ELF-1 (cell line): Measurements from ENCODE around the gene SMAD5.

Experiments used
- DNase-seq: peaks from one replicate; pipeline ENCODE4 v3.0.0-alpha.2; 2016; ENCODE audit warnings: low read depth, low spot score

SMAD5 gene

DNA sequence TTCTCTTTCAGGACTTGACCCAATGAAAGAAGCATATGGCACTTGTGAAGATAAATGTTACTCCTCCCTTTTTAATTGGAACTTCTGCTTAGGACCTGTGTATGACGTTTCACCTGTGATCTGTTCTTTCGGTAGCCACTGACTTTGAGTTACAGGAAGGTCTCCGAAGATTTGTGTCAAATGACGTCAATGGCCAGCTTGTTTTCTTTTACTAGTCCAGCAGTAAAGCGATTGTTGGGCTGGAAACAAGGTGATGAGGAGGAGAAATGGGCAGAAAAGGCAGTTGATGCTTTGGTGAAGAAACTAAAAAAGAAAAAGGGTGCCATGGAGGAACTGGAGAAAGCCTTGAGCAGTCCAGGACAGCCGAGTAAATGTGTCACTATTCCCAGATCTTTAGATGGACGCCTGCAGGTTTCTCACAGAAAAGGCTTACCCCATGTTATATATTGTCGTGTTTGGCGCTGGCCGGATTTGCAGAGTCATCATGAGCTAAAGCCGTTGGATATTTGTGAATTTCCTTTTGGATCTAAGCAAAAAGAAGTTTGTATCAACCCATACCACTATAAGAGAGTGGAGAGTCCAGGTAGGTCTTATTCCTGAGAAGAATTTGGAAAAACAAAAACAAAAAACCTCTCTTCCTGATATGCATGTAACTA lies 21.1 kb downstream of the SMAD5 start:
- DNase-seq = no peak

DNA sequence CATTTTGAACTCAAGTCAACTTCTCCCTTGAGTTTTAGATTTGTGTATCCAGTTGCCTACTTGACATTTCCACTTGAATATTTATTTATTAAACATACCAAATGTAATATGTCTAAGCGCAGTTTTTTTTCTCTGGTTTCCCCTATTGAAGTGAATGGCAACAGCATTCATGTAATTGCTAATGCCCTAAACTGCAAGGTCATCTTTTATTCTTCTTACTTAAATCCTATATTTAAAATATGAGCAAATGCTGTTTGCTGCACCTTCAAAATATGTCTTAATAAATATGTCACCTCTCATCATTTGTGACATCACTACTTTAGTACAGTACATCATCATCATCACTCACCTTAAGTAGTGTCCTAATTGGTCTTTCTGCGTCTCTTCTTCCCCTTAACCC lies 22.4 kb downstream of the SMAD5 start:
- DNase-seq = no peak

DNA sequence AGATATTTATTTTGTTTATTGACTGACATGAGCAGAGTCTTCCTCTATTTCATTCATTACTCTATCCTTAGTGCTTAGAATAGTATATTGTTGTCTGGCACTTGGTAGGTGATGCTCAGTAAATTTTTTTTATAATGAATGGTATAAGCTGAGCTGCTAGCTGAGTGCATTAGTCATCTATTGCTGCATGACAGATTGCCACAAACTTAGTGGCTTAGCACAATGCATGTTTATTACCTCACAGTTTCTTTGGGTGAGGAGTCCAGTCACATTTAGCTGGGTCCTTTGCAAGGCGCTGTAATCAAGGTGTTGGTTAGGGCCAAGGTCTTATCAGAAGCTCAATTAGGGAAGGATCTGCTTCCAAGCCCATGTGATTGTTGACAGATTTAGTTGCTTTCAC lies 23.1 kb downstream of the SMAD5 start:
- DNase-seq = no peak

DNA sequence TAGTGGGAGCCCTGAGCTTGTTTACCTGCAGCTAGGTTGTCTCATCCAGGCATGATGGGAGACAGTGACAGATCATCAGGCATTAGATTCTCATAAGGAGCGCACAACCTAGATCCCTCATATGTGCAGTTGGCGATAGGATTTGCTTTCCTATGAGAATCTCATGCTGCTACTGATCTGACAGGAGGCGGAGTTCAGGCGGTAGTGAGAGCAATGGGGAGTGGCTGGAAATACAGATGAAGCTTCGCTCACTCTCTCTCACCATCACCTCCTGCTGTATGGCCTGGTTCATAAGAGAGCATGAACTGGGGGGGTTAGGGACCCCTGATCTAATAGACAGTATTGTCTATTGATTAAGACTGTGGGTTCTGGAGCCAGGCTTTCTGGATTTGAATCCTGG lies 24.9 kb downstream of the SMAD5 start:
- no peak for DNase-seq

DNA sequence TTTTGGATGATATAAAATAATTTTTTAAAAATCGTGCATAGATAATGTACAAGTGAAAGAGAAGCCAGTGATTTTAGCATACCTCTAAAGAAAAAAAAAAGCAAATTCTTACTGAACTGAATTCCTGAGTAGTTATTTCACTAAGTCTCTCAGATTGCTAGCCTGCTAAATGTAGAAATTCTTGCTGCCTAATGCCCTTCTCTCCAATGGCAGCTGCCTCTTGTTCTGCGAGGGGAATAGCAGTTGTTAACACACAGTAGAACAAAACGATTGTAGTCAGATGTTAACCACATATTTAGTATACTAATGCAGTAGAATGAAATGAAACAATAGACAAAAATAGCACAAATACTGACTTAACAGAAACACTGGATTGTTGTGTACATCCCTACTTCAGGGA lies 26.8 kb downstream of the SMAD5 start:
- DNase-seq = no peak

DNA sequence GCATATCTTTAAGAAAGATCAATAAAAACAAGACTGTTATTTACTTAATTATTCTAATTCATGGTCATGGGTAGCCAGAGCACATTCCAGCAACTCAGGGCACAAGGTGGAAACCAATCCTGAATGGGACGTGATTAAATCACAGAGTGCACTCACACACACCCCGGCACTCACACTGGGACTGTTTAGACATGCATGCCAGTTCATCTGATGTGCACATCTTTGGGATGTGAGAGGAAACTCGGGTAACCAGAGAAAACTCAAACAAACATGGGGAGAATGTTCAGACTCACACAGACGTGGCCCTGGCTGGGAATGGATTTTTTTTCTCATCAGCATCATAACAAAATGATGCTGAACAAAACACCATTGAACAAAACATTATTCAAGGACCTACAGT lies 29.4 kb downstream of the SMAD5 start:
- DNase-seq = no peak

DNA sequence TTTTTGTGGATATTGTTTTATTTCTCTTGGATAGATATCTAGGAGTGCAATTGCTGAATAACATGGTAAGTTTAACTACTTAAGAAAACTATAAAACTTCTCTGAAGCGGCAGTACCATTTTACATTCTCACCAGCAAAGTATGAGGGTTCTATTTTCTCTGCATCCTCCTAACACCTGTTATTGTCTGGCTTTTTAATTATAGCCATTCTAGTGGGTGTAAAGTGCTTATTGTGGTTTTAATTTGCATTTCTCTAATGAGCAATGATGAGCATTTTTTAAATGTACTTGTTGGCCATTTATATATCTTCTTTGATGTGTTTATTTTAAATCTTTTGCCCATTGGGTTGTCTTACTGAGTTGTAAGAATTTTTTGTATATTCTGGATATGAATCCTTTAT lies 31.6 kb downstream of the SMAD5 start:
- no peak for DNase-seq

DNA sequence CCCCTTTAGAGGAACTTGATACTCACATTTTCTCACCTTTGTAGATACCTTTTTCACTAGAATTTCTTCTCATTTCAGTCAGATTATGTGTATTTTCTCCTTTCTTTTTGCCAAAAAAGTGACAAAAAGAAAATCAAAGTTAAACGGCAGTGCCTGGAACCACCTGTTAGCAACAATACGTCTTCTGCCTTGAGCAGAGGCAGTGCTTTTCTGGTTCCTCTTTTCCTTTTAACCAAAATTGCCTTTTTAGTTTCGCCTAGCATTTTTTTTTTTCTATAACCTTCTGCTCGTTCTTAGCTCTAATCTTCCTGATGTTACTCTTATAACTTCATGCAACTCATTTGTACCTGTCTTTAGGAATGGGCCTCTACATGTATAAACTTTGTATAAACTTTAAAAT lies 34.3 kb downstream of the SMAD5 start:
- no peak for DNase-seq

DNA sequence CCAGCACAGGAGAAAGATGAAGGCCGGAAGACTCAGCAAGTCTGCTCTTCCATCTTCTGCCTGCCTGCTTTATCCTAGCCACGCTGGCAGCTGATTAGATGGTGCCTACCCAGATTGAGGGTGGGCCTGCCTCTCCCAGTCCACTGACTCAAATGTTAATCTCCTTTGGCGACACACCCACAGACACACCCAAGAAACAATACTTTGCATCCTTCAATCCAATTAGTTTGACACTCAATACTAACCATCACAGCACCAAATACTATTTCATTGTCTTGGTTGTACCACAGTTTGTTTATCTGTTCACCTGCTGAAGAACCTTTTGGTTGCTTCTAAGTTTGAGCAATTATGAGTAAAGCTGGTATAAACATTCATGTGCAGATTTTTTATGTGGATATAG lies 36.6 kb downstream of the SMAD5 start:
- no peak for DNase-seq

DNA sequence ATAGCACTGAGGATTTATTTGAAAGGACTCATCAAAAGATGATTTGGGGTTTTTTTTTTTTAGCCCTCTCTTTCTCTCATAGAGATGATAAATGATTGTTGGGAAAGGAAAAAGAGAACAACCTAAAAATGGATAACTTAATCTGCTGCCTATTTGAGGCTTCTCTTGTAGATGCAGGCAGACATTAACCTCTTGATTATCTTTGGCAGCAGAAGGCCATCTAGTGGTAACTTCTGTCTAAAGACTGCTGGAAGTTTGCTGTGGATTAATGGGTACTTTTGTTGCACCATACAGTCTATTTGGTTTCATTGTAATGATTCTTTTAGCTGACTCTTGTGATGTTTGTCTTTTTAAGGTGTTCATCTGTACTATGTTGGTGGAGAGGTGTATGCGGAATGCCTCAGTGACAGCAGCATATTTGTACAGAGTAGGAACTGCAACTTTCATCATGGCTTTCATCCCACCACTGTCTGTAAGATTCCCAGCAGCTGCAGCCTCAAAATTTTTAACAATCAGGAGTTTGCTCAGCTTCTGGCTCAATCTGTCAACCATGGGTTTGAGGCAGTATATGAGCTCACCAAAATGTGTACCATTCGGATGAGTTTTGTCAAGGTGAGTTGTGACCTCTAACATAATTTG lies 41.5 kb downstream of the SMAD5 start:
- peak; percentile 17 for DNase-seq

DNA sequence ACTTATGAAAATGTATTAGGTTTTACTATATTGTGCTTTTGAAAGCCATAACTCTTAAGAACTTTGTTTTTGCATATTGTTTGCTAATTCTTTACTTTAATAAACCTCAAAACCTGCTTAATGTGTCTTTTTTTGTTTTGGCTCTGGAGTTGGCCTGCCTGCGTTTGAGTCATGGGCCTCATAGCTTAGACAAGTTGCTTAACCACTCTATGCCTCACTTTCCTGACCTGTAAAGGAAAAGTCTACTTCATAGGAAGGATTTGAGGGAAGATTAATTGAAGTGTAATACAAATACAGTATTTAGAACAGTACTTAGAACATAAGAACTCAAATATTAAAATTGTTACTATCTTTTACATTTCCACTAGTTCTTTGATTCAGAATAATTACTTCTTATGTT lies 50.0 kb downstream of the SMAD5 start:
- DNase-seq = no peak

DNA sequence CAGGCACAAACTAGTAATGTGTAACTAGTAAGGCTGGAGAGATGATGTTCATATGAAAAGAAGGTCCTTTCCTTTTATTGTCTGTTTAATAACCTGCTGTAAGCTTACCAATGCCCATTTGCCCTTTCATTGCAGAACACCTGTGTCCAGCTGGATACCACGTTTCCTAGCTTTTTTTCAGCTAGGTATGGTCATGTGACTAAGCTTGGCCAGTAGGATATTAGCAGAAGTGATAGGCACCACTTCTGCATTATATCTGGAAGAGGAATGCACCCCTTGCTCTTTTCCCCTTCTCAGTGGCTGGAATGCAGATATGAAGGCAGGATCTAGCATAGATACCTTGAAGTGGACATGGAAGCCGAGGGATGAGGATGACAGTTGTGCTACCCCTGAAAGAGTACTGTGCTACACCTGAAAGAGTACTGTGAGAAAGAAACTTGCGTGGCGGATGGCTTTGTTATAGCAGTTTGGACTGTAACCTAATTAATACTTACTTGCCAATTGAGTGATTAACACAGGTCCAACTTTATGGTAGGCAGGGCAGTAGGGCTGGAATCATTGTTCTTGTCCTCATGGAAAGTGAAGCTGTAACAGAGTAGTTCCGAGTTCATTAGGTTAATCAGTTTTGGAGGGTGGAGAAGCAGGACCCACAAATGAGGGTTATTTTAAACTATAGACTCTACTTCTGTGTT lies 53.5 kb downstream of the SMAD5 start:
- DNase-seq = no peak

DNA sequence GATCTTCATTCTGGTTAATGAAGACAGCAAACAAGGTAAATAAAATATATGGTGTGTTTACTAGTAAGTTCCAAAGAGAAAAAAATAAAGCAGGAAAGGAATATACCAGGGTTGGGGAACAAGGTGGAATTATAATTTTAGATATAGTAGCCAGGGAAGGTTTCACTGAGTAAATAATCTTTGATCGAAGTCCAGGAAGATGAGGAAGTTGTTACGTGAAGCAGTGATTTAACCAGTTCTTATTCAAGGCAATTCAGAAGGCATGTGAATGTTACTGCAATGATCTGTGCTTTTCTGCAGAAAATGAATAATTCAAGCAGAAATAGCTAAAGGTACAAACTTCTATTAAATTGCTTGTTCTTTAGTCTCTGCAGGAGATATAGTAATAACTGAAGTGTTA lies 54.2 kb downstream of the SMAD5 start:
- DNase-seq = no peak

DNA sequence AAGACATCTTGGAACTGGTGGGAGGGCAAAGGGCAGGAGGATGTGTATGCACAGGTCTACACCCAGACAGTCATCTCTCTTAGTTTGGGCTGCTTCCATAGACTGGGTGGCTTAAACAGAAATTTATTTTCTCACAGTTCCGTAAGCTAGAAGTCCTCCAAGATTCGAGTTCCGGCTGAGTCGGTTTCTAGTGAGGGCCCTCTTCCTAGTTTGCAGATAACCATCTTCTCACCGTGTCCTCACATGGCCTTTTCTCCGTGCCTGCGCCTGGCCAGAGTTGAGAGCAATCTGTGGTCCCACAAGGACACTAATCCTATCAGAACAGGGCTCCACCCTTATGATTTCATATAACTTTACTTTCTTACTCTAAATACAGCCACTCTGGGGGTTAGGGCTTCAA lies 56.2 kb downstream of the SMAD5 start:
- no peak for DNase-seq

DNA sequence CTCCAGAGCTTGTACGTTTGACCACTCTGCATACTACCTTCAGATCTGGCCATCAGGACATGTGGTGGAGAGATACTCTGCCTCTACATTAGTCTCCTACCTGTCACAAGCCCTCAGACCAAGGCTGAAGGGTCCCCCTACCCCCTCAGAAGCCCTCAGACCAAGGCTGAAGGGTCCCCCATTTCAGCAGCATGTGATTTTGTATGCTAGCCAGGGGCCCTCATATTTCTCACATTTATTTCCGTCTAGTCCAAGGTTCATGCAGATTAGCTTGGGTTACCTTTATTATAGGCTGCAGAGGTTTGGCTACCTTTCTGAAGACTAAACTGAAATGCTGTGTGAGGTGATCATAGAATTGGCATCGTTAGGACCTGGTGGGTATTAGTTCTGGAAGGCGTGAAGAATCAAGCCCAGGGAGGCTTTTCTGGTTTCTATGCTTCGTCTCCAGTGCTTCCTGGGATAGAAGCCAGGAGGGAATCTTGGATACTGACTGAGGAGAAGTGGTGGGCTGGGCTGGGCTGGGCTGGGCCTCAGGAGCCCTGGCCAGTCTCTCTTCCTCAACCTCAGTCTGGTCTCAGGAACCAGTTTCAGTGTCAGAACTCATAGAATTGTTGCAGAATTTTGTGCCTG lies 57.6 kb downstream of the SMAD5 start:
- DNase-seq = no peak

DNA sequence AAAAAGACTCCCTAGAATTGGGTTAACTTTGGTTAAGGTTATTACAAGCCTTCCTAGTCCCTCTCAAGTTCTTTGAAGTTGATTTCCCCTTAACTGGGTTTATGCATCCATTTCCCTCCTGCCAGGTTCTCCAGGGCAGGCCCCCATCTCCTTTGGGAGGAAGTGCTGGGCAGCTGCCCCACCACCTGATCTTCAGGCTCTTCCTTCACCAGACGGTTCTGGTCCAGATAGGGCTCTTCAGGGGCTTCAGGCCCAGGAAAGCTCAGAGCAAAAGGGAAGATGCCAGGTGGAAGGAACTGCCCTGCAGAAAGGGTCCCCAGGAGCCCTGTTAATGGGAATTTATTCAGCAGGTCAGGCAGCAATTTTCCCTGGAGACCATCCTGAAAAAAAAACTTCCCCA lies 58.3 kb downstream of the SMAD5 start:
- DNase-seq = no peak

DNA sequence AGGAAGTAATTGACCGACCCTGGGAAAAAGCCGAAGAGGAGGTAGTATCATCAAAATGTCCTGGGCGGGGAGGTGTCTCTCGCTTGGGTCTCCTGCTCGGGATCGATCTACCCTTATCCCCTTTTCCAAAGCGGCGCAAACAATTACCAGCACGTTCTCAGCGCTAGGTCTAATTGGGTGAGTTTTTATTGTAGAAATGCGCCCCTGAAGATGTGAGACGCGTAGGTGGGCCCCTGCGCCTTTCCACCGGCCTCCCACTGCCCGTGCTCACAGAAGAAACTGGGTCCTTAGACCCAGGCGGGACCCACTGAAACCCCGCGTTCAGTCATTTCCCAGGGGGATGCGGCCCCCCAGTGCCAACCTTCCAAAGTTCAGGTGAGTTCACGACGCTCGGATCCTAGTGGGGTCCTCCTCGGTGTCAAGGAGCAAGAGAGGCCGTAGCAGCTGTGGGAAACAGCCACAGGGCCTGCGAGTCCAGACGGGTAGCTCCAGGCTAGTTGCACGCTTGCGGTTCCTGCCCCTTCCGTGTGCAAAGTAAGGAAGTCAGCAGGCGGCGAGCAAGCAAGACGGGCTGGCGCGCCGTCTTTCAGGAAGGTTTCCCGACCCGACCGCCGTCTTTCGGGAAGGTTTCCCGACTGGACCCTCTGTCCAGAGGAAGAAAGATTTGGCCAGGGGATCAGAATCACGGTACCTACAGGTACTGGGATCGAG lies 58.8 kb downstream of the SMAD5 start:
- peak; percentile 73 for DNase-seq

DNA sequence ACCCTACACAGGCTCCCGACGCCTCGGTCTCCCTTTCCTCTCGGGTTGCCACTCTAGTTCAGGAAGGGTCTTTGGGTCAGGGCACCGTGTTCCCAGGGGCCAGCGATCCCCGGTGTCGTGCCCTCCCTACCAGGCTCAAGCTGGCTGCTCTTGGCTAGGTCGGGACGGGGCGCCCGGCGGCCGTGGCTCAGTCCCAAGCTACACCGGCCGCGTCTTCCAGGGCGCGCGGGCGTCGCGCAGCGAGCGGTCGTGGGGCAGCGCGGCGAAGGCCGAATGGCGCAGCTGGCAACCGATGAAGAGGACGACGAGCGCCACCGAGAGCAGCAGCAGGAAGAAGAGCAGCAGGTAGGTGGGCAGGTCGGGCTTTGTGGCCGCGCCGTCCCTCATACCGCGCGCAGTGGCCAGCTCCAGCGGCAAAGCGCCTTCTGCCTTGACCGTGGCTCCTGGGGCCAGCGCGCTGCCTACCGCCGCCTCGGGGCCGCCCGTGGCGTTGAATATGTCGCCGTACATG lies 59.4 kb downstream of the SMAD5 start:
- DNase-seq = no peak

DNA sequence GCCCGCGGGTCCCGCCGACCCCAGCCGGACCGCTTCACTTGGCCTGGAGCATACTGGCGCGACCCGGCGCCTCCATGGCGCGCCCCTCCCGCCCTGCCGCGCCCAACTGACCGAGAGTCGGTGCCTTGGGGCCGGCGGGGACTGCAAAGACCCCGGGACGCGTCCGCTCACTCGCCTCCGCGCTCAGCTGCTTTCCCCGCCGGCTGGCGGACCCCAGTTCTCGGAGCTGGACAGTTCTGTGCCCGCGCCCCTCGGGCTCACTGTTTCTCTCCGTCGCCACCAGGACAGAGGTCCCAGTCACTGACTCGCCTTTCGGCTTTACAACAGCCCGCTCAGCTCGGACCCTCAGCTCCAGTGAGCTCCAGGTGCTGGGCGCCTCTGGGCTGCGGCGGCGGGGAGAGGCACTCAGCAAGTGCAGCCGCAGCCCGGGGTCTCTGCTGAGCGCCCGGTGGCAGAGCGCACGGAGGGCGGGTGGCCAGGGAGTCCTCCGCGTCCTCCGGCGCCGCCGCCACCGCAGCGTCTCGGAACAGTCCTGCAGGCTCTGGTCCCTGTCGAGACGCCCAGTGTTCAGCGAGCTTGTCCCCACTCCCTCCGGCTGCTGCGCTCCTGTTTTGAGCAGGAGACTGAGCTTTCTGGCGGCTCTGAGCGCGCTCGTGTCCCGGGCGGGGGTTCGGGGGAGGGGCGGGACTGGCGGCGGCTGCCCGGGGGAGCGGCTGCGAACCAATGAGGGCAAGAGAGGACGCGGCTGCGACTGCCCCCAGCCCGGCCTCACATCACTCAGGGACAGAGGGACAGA lies 60.1 kb downstream of the SMAD5 start, which contains the start of gene SMIM32:
Gene SMIM32 (minus strand): TSS at position 637 of the 796 bp plus-strand sequence. CDS start 638 bp downstream, outside the sequence.
- DNase-seq = peak; percentile 79

DNA sequence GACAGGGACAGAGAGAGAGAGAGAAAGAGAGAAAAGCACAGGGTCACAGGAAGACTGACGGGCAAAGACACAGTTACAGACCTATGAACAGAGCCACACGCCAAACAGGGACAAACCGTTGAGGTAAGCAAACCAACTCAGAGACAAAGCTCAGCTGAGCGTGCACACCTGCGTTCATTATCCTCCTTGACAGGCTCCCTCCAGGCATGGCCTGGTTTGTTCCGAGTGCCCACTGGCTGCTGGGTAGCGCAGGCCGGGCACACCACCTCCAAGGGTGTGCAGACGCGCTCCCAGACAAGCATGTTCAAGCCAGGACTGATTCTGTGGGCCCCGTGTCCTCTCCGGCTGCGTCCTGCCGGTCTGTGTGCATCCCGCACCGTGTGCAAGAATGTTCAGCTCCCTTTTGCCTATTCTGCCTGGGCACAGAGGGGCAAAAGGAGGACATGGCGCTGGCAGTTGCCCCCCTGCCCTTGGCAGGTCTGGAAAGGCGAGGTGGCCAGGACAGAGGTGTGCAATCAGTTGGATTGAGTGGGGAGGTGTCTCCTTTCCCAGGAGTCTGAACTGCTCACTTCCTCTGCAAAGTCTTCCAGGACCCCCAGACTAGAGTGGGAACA lies 60.8 kb downstream of the SMAD5 start:
- no peak for DNase-seq
